GM18861 (cell line): Measurements from ENCODE around the gene SHISA5.
"Not testable (repeated sequence)": the region's sequence is repeated elsewhere in the genome, so short reads cannot be mapped to it uniquely, and the experiment has no call there.

ENCODE experiments used
- ATAC-seq: cut with Tn5 transposase; IDR thresholded peaks from one replicate; pipeline ENCODE4 v1.9.1; 2021; ENCODE audit not compliant: unreplicated experiment

Gene SHISA5

GRCh38 chr3:48478626-48479555, 25.1 kb downstream of the SHISA5 start:
- no peak for ATAC-seq

- ATAC-seq, result no peak
Observed at GRCh38 chr3:48477959-48478520, 25.9 kb downstream of the SHISA5 start.

- no peak for ATAC-seq
Observed at GRCh38 chr3:48476426-48477053, 27.4 kb downstream of the SHISA5 start.

GRCh38 chr3:48475188-48475587, 28.8 kb downstream of the SHISA5 start:
- ATAC-seq, result no peak

- no peak for ATAC-seq
Observed at GRCh38 chr3:48474619-48475018, 29.4 kb downstream of the SHISA5 start.

- not testable (repeated sequence) for ATAC-seq
Observed at GRCh38 chr3:48474031-48474430, 29.9 kb downstream of the SHISA5 start.

- ATAC-seq, result no peak
Observed at GRCh38 chr3:48473617-48473952, 30.4 kb downstream of the SHISA5 start.

GRCh38 chr3:48472923-48473616, 30.9 kb downstream of the SHISA5 start:
- ATAC-seq, result peak; percentile 70

- no peak for ATAC-seq
Observed at GRCh38 chr3:48472673-48472922, 31.4 kb downstream of the SHISA5 start.

- ATAC-seq, result no peak
Observed at GRCh38 chr3:48470286-48470685, 33.7 kb downstream of the SHISA5 start.

GRCh38 chr3:48469046-48469915, 34.7 kb downstream of the SHISA5 start:
- ATAC-seq, result no peak

GRCh38 chr3:48468329-48468731, 35.6 kb downstream of the SHISA5 start:
- ATAC-seq, result no peak

- no peak for ATAC-seq
Observed at GRCh38 chr3:48467473-48468267, 36.3 kb downstream of the SHISA5 start.

GRCh38 chr3:48467110-48467454, 36.9 kb downstream of the SHISA5 start:
- no peak for ATAC-seq

- ATAC-seq, result peak; percentile 3
Observed at GRCh38 chr3:48466386-48467109, 37.4 kb downstream of the SHISA5 start.

- ATAC-seq, result peak; percentile 68
Observed at GRCh38 chr3:48465531-48466378, 38.2 kb downstream of the SHISA5 start.

- no peak for ATAC-seq
Observed at GRCh38 chr3:48465237-48465530, 38.8 kb downstream of the SHISA5 start.

- no peak for ATAC-seq
Observed at GRCh38 chr3:48464713-48465221, 39.2 kb downstream of the SHISA5 start.

GRCh38 chr3:48463703-48464102, 40.3 kb downstream of the SHISA5 start:
- ATAC-seq, result no peak
